Measurements from ENCODE around the gene AKR1A1.

- TF ChIP-seq POLR2A (IDR thresholded peaks at IDR 0.05; ENCODE audit: low read depth, low read length) (no peak; the same call in 1 of the 2 replicates), POLR2AphosphoS5 (IDR thresholded peaks at IDR 0.05; ENCODE audit: low read depth, low read length) (no peak), TAF1 (IDR thresholded peaks at IDR 0.05; ENCODE audit: borderline replicate concordance, low read depth, low read length) (no peak)
Measured at GRCh38 chr1:45569571-45569961, 18.9 kb downstream of the AKR1A1 start.
